NCI-H460 (cell line): Measurements from ENCODE around the gene RAB6C. TPM values are rescaled to one million over a fixed set of nuclear protein-coding genes. Genes with fewer than 3 reads are reported as not detected.
"Not testable (repeated sequence)": the region's sequence is repeated elsewhere in the genome, so short reads cannot be mapped to it uniquely, and the experiment has no call there.

Experiments
- DNase-seq: peaks from one replicate; pipeline ENCODE4 v3.0.0-alpha.2; 2016; ENCODE audit warnings: low read depth; ENCODE audit errors: extremely low read depth
- polyA plus RNA-seq: library from polyadenylated mRNA; depleted of rRNA; stranded (reverse); fragments of >200 nt; gene quantifications from 2 replicates; pipeline ENCODE4 v1.2.3, GENCODE V29; 2014; cell fraction: nucleus; rRNA removed
- total RNA-seq: library from RNA; depleted of rRNA; stranded (reverse); fragments of >200 nt; shearing (Covaris generic); gene quantifications from 2 replicates; pipeline ENCODE4 v1.2.3, GENCODE V29; 2014; rRNA removed

Gene RAB6C
- total RNA-seq = not detected in 2 replicates
- polyA plus RNA-seq = not detected in 2 replicates

DNA sequence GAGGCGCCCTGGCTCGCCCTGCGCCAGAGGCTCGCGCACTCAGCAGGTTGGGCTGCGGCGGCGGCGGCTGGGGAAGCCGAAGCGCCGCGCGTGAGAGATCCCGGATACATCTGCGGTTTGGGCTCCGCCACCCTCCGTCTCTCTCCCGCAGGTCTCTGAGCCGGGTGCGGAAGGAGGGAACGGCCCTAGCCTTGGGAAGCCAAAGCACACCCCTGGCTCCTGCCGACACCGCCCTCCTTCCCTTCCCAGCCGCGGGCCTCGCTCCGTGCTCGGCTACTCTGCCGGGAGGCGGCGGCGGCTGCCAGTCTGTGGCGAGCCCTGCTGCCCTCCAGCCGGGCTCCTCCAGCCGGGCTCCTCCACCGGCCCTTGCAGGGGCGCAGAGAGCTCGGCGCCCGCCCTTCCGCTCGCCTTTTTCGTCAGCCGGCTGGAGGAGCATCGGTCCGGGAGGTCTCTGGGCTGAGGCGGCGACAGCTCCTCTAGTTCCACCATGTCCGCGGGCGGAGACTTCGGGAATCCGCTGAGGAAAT, at the start of gene RAB6C:
Gene RAB6C, plus strand, starts transcription at position 38 of the 527 bp plus-strand sequence. Its CDS starts 450 bp downstream, at position 488.
- DNase-seq = not testable (repeated sequence)

DNA sequence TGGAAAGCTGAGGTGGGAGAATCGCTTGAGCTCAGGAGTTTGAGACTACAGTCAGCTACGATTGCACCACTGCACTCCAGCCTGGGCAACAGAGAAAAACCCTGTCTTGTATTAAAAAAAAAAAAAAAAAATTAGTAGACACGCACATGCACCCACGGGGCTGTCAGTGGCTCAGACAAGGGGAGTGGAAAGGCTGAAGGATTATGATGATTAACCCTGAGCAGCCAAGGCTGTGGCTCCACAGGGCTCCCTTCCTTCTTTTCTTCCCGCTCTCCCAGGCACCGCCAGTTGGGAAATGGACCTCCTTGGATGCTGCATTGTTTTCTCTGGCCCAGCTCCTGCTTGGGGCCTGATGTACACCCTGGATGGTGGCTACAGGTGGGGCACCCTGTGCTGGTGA, 49.0 kb upstream of the RAB6C start:
- no peak for DNase-seq

DNA sequence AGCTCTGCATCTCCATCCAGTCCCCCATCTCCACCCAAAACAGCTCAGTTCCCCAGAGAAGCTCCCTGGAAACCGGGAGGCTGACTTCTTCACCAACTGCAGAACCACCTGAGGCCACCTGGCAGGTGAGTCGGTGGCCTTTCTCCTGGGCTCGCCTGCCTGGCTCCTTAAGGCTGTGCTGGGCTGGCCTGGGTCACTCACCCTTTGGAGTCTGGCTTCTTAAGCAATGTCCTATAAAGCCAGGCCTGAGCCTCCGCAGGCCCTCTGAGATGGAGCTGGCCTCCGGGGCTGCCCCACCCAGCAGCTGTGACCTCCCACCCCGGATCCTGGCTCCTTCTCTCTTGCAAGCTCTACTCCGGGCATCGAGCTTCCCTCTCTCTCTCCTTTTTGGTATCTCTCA, 46.1 kb upstream of the RAB6C start:
- DNase-seq = not testable (repeated sequence)

DNA sequence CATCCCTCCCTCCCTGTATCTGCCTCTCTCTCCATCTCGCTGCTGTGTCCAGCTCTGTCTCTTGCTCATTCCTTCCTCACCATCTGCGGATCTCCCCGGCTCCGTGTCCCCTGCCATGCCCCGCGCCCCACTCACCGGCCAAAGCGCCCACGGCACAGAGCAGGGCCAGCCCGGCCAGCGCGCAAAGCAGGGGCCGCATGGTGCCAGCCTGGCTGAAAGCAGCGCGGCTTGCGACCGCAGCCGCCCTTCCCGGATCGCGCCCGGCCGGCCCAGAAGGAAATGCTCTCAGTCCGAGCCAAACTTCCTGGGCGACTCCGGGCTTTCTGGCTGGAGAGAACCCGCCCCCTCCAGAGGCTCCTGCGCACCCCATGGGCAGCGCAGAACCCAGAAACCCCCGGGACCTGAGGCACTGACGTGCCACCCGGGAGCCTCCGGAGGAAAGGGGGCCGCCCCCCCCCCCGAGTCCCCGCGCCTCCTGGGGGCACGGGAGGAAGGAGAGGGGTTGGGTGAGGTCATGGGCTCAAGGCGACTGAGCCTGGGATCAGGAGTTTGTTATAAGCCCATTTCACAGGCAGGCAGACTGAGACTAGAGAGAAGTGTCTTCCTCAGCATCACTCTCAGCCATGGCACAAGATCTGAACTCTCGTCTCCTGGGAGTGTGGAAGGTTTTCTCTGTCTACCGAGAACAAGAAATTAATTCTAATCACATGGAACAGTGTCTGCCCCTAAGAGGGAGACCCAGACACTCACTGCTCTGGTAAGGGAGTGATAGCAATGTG, 45.2 kb upstream of the RAB6C start:
- DNase-seq = no peak

DNA sequence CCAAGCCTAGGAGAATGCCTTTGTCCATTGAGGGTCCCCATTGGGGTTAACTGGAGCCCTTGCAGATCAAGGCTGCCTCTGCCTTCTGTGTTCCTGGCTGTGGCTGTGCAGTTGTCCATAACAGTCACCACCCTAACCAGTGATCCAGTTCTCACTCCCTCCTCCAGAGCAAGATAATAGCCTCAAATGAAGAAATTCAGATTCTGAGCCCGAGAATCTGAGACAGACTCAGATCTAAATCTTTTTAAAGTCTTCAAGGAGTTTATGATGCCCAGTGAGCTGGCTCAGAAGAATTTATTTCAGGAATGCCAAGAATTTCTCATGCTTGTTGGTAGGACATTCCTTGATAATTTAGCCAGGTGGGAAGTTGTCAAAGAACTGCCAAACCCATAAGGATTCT, 44.3 kb upstream of the RAB6C start:
- DNase-seq = no peak

DNA sequence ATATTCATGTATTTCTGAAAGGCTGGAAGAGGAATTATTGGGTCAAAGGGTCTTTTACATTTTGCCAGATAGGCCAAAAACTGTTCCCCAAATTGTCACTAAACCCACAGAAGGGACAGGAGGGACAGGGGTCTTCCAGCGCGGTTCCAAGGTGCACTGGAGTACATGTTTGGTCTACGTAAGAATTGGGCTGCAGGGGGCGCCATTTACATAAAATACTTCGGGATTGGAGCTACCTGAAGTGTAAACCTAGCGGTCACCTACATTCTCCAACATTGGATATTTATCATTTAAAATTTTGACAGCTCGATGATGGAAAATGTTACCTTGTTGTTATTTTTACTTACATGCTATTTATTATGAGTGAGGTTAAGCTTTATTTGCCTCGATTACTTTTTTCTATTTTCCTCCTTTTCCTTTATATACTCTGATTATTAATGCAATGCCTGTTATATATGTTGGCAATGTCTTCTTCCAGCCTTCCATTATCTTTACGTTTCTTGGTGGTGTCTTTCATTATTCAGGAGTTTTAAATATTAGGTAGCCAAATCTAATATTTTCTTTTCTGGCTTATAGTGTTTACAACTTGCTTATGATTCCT, 43.0 kb upstream of the RAB6C start:
- DNase-seq = peak; percentile 35

DNA sequence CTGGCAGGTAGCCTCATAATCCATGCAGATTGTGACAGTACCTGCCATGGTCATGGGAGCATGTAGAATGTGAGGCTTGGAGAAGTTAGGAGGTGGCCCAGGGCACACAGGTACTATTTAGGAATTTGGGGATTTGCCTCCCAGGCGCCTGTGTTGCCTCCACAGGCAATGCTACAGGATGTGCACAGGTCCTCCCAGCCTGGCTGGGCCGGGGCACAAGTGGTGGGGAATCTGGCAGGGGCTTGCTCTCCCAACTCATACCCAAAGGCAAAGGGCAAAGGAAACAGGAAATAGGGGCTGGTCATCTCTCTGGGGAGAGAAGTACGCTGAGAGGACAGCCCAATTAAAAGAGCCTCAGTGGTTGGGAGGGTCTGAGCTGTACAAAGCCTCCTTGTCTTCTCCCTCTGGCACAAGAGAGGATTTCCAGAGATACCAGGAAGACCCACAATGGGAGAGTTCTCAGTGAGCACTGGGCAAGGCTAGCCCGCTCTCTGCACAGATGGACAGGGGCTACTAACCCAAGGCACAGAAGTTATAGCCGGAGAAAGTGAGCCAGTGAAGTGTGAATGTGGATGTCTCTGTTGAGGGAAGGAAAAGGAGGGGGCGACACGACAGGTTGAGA, 40.5 kb upstream of the RAB6C start:
- not testable (repeated sequence) for DNase-seq

DNA sequence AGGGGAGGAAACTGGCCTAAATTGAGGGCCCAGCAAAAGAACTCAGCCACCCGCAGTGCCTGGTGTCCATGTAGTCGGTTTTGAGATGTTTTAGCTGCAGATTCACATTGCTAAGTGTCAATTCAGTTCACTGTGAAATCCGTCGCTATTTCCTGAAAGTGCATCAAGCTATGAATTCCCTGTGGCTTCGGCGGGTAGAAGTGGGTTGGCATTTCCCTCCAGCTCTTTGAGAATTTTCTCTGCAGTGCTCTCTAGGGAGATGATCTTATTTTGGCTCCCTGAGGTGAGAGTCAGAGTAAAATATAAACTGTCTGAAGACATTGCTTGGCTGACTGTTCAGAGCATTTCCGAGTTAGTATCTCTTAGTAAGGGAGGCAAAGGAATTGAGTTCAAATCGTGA, 36.0 kb upstream of the RAB6C start:
- DNase-seq = not testable (repeated sequence)

DNA sequence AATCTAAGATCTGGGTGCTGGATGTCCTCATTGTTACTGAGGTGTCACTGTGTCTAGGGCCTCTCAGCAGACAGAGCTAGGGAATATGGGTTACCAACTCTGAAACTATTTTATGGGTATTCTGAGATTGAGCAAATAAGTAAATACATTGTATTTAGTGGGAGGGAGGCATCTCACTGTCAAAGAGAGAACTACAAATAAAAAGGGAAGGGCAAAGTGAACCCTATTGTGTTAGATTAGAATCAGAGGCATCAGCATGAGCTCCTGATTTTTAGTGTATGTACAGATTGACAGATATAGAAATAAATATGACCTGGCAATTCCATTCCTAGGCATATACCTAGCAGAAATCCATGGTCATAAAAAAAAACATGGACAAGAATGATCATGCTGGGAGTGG, 33.9 kb upstream of the RAB6C start:
- no peak for DNase-seq

DNA sequence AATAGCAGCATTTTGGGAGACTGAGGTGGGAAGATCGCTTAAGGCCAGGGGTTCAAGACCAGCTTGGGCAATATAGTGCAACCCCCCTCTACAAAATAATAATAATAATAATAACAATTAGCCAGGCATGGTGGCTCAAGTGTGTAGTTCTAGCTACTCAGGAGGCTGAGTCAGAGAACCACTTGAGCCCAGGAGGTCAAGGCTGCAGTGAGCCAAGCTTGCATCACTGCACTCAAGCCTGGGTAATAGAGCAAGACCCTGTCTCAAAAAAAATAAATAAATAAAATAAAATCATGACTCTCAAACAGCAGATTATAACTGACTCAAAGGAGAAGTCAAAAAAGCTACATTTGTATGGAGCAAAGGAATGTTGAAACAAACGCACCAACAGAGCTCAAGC, 31.8 kb upstream of the RAB6C start:
- not testable (repeated sequence) for DNase-seq

DNA sequence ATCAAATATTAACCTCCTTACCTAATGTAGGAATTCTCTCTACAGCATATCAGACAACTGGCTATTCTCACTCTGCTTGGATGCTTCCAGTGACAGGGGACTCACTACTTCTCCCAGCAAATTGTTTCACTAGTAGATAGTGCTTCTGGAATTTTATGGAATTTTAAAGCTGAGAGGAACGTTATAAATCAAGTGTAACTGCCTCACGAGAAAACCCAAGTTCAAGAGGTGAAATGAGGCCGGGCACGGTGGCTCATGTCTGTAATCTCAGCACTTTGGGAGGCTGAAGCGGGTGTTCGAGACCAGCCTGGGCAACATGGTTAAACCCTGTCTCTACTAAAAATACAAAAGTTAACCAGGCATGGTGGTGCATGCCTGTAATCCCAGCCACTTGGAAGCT, 23.3 kb upstream of the RAB6C start:
- DNase-seq = not testable (repeated sequence)

DNA sequence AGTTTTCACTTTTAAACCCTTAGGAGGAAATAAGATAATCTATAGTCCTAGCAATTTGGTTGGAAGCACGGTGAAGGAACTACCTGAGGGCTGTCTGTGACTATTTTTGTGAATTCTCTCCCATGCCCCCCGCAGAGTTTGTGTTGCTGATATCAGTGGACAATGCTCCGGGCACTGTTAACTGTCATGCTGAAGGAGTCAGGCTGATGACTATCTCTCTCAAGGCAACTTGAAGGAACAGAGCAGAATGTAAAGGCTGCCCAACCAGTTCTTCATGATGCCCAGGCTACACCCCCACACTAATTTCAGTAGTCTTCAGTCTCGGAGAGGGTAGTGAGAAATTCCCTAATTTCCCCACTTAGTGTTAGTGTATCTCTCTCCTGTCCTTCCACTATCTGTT, 21.6 kb upstream of the RAB6C start:
- no peak for DNase-seq

DNA sequence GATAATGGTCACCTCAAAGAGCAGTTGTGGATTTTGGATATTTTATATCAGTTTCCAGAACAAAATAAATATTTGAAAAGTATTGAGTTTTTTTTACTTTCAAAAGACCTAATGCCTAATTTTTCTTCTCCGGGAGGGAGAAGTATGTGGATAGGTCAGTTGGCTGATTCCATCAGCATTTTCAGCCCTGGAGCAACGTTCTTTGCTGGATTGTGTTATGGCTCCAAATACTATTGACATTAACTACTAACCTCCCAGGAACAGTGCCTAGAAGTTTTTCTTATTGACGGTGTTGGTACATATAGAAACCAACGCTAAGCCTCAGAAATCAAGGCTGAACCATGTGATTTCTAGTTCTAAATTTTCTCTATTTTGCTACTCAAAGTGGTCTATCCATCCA, 20.7 kb upstream of the RAB6C start:
- DNase-seq = not testable (repeated sequence)

DNA sequence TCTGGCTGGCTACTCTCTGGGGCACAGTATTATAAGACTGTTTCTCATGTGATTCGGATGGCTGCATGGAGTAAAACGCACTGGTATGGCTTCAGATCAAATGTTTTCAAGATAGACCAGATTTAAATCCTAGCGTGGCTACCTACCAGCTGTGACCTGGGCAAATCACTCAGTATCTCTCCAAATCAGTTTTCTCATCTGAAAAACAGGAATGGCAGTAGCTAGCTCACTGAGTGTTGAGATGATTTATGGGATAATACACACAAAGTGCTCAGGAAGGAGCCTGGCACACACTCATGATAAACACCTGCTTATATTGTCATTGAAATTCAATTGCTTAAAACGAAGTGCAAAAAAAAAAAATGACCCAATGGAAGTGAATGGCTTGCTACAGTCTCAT, 10.9 kb upstream of the RAB6C start:
- not testable (repeated sequence) for DNase-seq

DNA sequence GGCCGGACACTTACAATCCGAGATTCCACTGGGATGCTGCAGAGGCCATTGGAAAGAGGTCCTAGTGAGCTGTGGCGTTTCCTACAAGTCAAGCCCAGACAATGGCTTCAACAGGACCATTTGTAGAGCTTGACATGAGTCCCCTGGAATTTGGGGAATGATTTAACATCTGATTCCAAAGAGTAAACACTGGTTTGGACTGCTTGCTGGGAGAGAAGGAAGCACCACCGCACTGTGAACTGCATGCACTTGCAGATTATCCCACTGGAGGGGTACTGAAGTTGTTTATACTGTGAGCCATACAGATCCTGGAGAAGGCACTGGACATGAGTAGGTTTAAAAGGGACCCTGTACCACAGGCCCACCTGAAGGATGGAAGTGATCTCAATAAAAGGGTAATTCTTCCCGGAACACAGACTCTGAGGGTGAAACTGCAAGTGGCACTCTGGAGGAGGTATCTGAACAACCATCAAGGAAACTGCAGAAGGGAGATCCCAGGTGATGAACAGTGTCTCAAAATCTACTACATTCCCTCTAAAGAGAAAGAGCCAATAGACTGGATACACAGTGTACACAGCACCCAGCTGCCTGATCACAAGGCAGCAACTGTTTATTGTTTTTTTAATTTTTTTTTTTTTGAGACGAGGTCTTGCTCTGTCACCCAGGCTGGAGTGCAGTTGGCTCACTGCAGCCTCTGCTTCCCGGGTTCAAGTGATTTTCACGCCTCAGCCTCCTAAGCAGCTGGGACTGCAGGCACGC, 4.3 kb upstream of the RAB6C start:
- no peak for DNase-seq

DNA sequence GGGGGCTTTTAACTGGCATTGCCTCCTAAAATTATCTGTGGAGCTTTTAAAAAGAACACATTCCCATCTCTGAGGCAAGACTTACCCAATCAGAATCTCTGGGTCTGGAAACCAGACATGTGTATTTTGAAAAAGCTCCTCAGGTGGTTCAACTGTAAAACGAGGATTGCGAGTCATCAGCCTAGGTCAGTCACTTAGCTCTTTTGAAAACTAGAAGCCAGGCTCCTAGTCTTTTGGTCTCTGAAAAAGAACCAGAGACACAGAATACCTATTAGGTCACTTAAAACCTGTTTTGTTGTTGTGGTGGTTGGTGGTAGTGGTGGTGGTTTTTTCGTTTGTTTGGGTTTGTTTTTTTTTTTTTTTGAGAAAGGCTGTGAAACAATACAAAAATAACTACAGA, 2.5 kb upstream of the RAB6C start:
- DNase-seq = not testable (repeated sequence)

DNA sequence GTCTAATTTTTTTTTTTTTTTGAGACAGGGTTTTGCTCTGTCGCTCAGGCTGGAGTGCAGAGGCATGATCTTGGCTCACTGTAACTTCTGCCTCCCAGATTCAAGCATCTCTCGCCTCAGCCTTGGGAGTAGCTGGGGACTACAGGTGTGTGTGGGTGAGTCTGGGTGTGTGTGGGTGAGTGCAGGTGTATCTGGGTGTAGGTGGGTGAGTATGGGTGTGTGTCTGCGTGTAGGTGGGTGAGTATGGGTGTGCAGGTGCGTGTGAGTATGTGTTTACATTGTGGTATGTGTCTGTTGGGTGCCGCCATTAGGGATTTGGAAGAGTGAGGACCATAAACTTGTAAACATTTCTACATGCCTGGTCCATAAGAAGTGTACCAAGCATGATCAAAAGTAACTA, 1.5 kb upstream of the RAB6C start:
- DNase-seq = no peak

DNA sequence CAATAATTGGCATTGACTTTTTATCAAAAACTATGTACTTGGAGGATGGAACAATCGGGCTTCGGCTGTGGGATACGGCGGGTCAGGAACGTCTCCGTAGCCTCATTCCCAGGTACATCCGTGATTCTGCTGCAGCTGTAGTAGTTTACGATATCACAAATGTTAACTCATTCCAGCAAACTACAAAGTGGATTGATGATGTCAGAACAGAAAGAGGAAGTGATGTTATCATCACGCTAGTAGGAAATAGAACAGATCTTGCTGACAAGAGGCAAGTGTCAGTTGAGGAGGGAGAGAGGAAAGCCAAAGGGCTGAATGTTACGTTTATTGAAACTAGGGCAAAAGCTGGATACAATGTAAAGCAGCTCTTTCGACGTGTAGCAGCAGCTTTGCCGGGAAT, 780 bp downstream of the RAB6C start:
- DNase-seq = not testable (repeated sequence)

DNA sequence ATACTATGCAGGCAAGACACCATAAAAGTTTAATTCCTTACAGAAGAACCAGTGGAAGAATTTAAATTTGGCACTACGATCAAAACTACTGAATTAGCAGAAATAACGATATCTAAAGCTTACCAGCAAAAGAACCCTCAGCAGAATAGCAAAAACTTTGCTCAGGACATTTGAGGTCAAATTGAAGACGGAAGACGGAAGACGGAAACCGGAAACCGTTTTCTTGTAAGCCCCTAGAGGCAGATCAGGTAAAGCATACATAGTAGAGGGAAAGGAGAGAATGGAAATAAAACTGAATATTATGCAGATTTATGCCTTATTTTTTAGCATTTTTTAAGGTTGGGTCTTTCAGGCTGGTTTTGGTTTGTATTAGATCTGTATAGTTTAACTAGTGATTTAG, 2.2 kb downstream of the RAB6C start:
- not testable (repeated sequence) for DNase-seq

DNA sequence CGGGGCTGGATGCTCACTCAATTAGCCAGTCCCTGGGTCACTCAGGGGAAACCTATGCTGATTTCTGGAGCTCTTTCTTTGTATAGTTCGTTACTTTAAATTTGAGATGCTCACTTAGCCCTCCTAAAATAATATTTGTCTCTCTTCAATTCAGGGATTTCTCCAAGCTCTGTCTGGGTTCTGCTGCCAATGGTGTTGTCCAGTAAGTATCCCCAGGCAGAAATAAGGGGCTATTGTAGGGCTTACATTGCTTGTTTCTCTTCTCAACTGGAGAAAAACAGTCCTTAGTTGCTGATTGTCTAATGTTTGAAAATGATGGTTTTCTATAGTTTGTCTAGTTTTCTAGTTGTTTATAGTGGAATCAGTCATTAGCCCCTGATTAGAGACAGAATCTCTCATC, 5.0 kb downstream of the RAB6C start:
- no peak for DNase-seq
